ENCODE measurements around the gene THRB.

- TF ChIP-seq POLR2A (IDR thresholded peaks at IDR 0.05) (no peak), CTCF (IDR thresholded peaks at IDR 0.05) (no peak)
Observed at GRCh38 chr3:24177201-24177600, 317.4 kb downstream of the THRB start.
